HG03135 (cell line): Measurements from ENCODE around the gene GPD1L.
A peak's percentile ranks its signal among the peaks of the same experiment; 100 is the strongest.
"Not testable (repeated sequence)": the region's sequence is repeated elsewhere in the genome, so short reads cannot be mapped to it uniquely, and the experiment has no call there.

Experiments
- ATAC-seq: cut with Tn5 transposase; IDR thresholded peaks from one replicate; pipeline ENCODE4 v1.9.1; 2021; ENCODE audit warnings: mild to moderate bottlenecking, moderate library complexity; ENCODE audit not compliant: unreplicated experiment

The GPD1L gene

GRCh38 chr3:32106132-32106928, at the start of gene GPD1L:
Gene GPD1L, plus strand, starts transcription at chr3:32106620. Its CDS starts 92 bp downstream, at chr3:32106712.
- ATAC-seq: peak; percentile 100

- ATAC-seq: not testable (repeated sequence)
Measured at GRCh38 chr3:32058465-32058864, 48.0 kb upstream of the GPD1L start.

- ATAC-seq: no peak
Measured at GRCh38 chr3:32062950-32063582, 43.4 kb upstream of the GPD1L start.

- no peak for ATAC-seq
Measured at GRCh38 chr3:32066686-32067085, 39.7 kb upstream of the GPD1L start.

GRCh38 chr3:32074194-32074593, 32.2 kb upstream of the GPD1L start:
- ATAC-seq: not testable (repeated sequence)

- no peak for ATAC-seq
Measured at GRCh38 chr3:32076566-32076965, 29.9 kb upstream of the GPD1L start.

GRCh38 chr3:32077260-32078084, 28.9 kb upstream of the GPD1L start:
- ATAC-seq: no peak

GRCh38 chr3:32078085-32078634, 28.3 kb upstream of the GPD1L start:
- no peak for ATAC-seq

- ATAC-seq: no peak
Measured at GRCh38 chr3:32078864-32079263, 27.6 kb upstream of the GPD1L start.

- no peak for ATAC-seq
Measured at GRCh38 chr3:32082721-32083120, 23.7 kb upstream of the GPD1L start.

- no peak for ATAC-seq
Measured at GRCh38 chr3:32083702-32084270, 22.6 kb upstream of the GPD1L start.

- no peak for ATAC-seq
Measured at GRCh38 chr3:32084870-32085269, 21.6 kb upstream of the GPD1L start.

- no peak for ATAC-seq
Measured at GRCh38 chr3:32086464-32086863, 20.0 kb upstream of the GPD1L start.

GRCh38 chr3:32089476-32089875, 16.9 kb upstream of the GPD1L start:
- ATAC-seq: no peak

- ATAC-seq: no peak
Measured at GRCh38 chr3:32093204-32093603, 13.2 kb upstream of the GPD1L start.

- ATAC-seq: no peak
Measured at GRCh38 chr3:32095431-32095830, 11.0 kb upstream of the GPD1L start.

GRCh38 chr3:32097768-32098167, 8.7 kb upstream of the GPD1L start:
- no peak for ATAC-seq

- ATAC-seq: no peak
Measured at GRCh38 chr3:32098528-32098927, 7.9 kb upstream of the GPD1L start.

- no peak for ATAC-seq
Measured at GRCh38 chr3:32100465-32100864, 6.0 kb upstream of the GPD1L start.

- ATAC-seq: no peak
Measured at GRCh38 chr3:32102289-32102688, 4.1 kb upstream of the GPD1L start.

- no peak for ATAC-seq
Measured at GRCh38 chr3:32104492-32104891, 1.9 kb upstream of the GPD1L start.
